Heart left ventricle (tissue), 13 donors: ENCODE measurements around the gene EGLN2.
"Not testable (repeated sequence)": the region's sequence is repeated elsewhere in the genome, so short reads cannot be mapped to it uniquely, and the experiment has no call there.

ENCODE experiments used
- CTCF ChIP-seq, 12 donors: fragments of 200-600 bp; sonication (generic) in 4 of 12; IDR thresholded peaks; one replicate each; pipeline versions ENCODE4 v1.5.0 to v1.8.0; 2018 to 2022; ENCODE audit warnings: antibody characterized with exemption in 12 of 12, mild to moderate bottlenecking in 5 of 12
- POLR2A ChIP-seq, 2 donors: fragments of 450-650 bp; IDR thresholded peaks; one replicate each; pipeline ENCODE4 v1.6.1; 2017; ENCODE audit warnings: antibody characterized with exemption in 2 of 2, mild to moderate bottlenecking in 2 of 2, moderate library complexity in 2 of 2
- donor health status: ischemic (EF 13 %, LVEDD 7.1; RV severe dilation, severe dysfunction).
- donor health status: DM: no; HTN: yes; CAD: no.
- donor health status: DM: no; HTN: no; CAD: no.
- donor health status: ischemic (EF 25% LVEDD 6.9; RV normal size, moderate dysfunction).
- donor health status: ischemic (EF 25% LVEDD 5.7; RV mildly dilated, moderate dysfunction).
- donor health status: ischemic (EF 35%, LVEDD 5.7; RV mildly dilated, moderate dysfunction).
- donor health status: nonischemic (EF 11% LVEDD 7.7; RV severe dilation, severe dysfunction).
- donor health status: DM: yes; HTN: yes; CAD: no.
- donor health status: PGD.
- donor health status: ischemic (EF 29% LVEDD 5.4; RV normal size, mild dysfunction).
- donor health status: nonischemic (EF 23%, LVEDD 6.1; RV moderate dilation, normal function).

- TF ChIP-seq CTCF, POLR2A (IDR thresholded peaks at IDR 0.05): not testable (repeated sequence)
These were observed 27.3 kb downstream of the EGLN2 start for GRCh38 chr19:40826312-40826698.
